Measurements from ENCODE around the gene ADORA3.

Gene ADORA3

GRCh38 chr1:111511370-111511769 is 7.9 kb upstream of the ADORA3 start:
- Histone ChIP-seq H3K4me3 (no peak overlapping the region), H3K9ac (no peak overlapping the region), H3K9me3 (no peaks in the 10 kb centered on the region), H3K27ac (no peak overlapping the region), H4K20me1 (no peaks in the 10 kb centered on the region), H3K27me3 (no peaks in the 10 kb centered on the region), H3K4me2 (no peak overlapping the region), H3K36me3 (no peaks in the 10 kb centered on the region), H3K4me1 (peaks cover 59% of the 10 kb centered on the region)
- no peak for TF ChIP-seq Cebpa-rat (IDR thresholded peaks at IDR 0.05)

- H3K4me3 ChIP-seq: no peak overlapping the region
- no peak overlapping the region for H3K27ac ChIP-seq
- H3K4me1 ChIP-seq: peaks cover 59% of the 10 kb centered on the region
- no peaks in the 10 kb centered on the region for H3K9me3 ChIP-seq
- H4K20me1 ChIP-seq: no peaks in the 10 kb centered on the region
- H3K27me3 ChIP-seq: no peaks in the 10 kb centered on the region
- H3K4me2 ChIP-seq: no peak overlapping the region
- H3K36me3 ChIP-seq: no peaks in the 10 kb centered on the region
- no peak overlapping the region for H3K9ac ChIP-seq
- TF ChIP-seq Cebpa-rat (IDR thresholded peaks at IDR 0.05): no peak
Observed at GRCh38 chr1:111509997-111510375, 6.6 kb upstream of the ADORA3 start.

- Histone ChIP-seq H3K4me1 (peaks cover 71% of the 10 kb centered on the region), H3K27me3 (no peaks in the 10 kb centered on the region)
Observed at GRCh38 chr1:111507411-111508201, 4.2 kb upstream of the ADORA3 start.

GRCh38 chr1:111506561-111506960 is 3.1 kb upstream of the ADORA3 start:
- Histone ChIP-seq H3K4me3 (no peak overlapping the region), H3K4me1 (peaks cover 70% of the 10 kb centered on the region), H3K9ac (no peak overlapping the region), H3K9me3 (no peaks in the 10 kb centered on the region), H3K36me3 (no peaks in the 10 kb centered on the region), H3K27ac (peak overlapping the region; percentile 58), H4K20me1 (no peaks in the 10 kb centered on the region), H3K27me3 (no peaks in the 10 kb centered on the region), H3K4me2 (peak overlapping the region; percentile 55)
- TF ChIP-seq Cebpa-rat (IDR thresholded peaks at IDR 0.05): no peak

More at GRCh38 chr1:111507411-111508201, 4.2 kb upstream of the ADORA3 start:
- no peak for TF ChIP-seq Cebpa-rat (IDR thresholded peaks at IDR 0.05)
- H3K27ac ChIP-seq: peak overlapping the region; percentile 96
- peak overlapping the region; percentile 88 for H3K4me2 ChIP-seq
- peak overlapping the region; percentile 85 for H3K9ac ChIP-seq
- H4K20me1 ChIP-seq: no peaks in the 10 kb centered on the region
- H3K4me3 ChIP-seq: peak overlapping the region; percentile 61
- no peaks in the 10 kb centered on the region for H3K36me3 ChIP-seq
- no peaks in the 10 kb centered on the region for H3K9me3 ChIP-seq

GRCh38 chr1:111505641-111506119 is 2.2 kb upstream of the ADORA3 start:
- Histone ChIP-seq H3K9ac (no peak overlapping the region), H3K36me3 (no peaks in the 10 kb centered on the region), H3K27me3 (no peaks in the 10 kb centered on the region), H3K4me1 (peaks cover 66% of the 10 kb centered on the region), H3K4me2 (peak overlapping the region; percentile 55), H3K4me3 (no peak overlapping the region), H4K20me1 (no peaks in the 10 kb centered on the region), H3K27ac (peak overlapping the region; percentile 58), H3K9me3 (no peaks in the 10 kb centered on the region)
- TF ChIP-seq Cebpa-rat (IDR thresholded peaks at IDR 0.05): no peak

- Histone ChIP-seq H3K4me1 (peaks cover 60% of the 10 kb centered on the region), H3K9ac (no peak overlapping the region), H3K36me3 (no peaks in the 10 kb centered on the region), H3K27me3 (no peaks in the 10 kb centered on the region), H3K4me2 (peak overlapping the region; percentile 46), H3K27ac (no peak overlapping the region), H4K20me1 (no peaks in the 10 kb centered on the region), H3K9me3 (no peaks in the 10 kb centered on the region), H3K4me3 (no peak overlapping the region)
- no peak for TF ChIP-seq Cebpa-rat (IDR thresholded peaks at IDR 0.05)
Observed at GRCh38 chr1:111504097-111504496, 664 bp upstream of the ADORA3 start.

GRCh38 chr1:111501645-111502044 is 1.8 kb downstream of the ADORA3 start:
- Histone ChIP-seq H3K27ac (no peak overlapping the region), H3K4me1 (peaks cover 37% of the 10 kb centered on the region), H3K4me2 (no peak overlapping the region), H4K20me1 (no peaks in the 10 kb centered on the region), H3K9ac (no peak overlapping the region), H3K9me3 (no peaks in the 10 kb centered on the region), H3K27me3 (no peaks in the 10 kb centered on the region), H3K4me3 (no peak overlapping the region), H3K36me3 (no peaks in the 10 kb centered on the region)
- no peak for TF ChIP-seq Cebpa-rat (IDR thresholded peaks at IDR 0.05)

GRCh38 chr1:111499026-111499785 is 4.2 kb downstream of the ADORA3 start:
- H3K27ac ChIP-seq: no peak overlapping the region
- H3K36me3 ChIP-seq: no peaks in the 10 kb centered on the region
- no peak for TF ChIP-seq Cebpa-rat (IDR thresholded peaks at IDR 0.05)
- no peaks in the 10 kb centered on the region for H3K9me3 ChIP-seq
- H3K4me3 ChIP-seq: no peak overlapping the region
- no peaks in the 10 kb centered on the region for H3K27me3 ChIP-seq
- H3K4me1 ChIP-seq: peaks cover 13% of the 10 kb centered on the region
- no peak overlapping the region for H3K4me2 ChIP-seq
- H3K9ac ChIP-seq: no peak overlapping the region
- H4K20me1 ChIP-seq: no peaks in the 10 kb centered on the region

- Histone ChIP-seq H3K27me3 (no peaks in the 10 kb centered on the region), H3K4me1 (no peaks in the 10 kb centered on the region), H3K4me2 (no peak overlapping the region), H4K20me1 (no peaks in the 10 kb centered on the region), H3K9me3 (no peaks in the 10 kb centered on the region), H3K36me3 (no peaks in the 10 kb centered on the region), H3K27ac (no peak overlapping the region), H3K9ac (no peak overlapping the region), H3K4me3 (no peak overlapping the region)
- TF ChIP-seq Cebpa-rat (IDR thresholded peaks at IDR 0.05): no peak
Observed at GRCh38 chr1:111497592-111497991, 5.8 kb downstream of the ADORA3 start.

GRCh38 chr1:111496398-111496797 is 7.0 kb downstream of the ADORA3 start:
- no peaks in the 10 kb centered on the region for H3K9me3 ChIP-seq
- no peak overlapping the region for H3K27ac ChIP-seq
- no peak overlapping the region for H3K4me2 ChIP-seq
- no peak for TF ChIP-seq Cebpa-rat (IDR thresholded peaks at IDR 0.05)
- H3K4me1 ChIP-seq: no peaks in the 10 kb centered on the region
- H3K4me3 ChIP-seq: no peak overlapping the region
- no peak overlapping the region for H3K9ac ChIP-seq
- no peaks in the 10 kb centered on the region for H3K36me3 ChIP-seq
- no peaks in the 10 kb centered on the region for H4K20me1 ChIP-seq
- H3K27me3 ChIP-seq: no peaks in the 10 kb centered on the region
